ENCODE data around the gene RGS6.

Gene RGS6

GRCh38 chr14:72169521-72169920 is 237.3 kb downstream of the RGS6 start:
- DNase-seq: no peak

- DNase-seq: no peak
These were observed 239.8 kb downstream of the RGS6 start for GRCh38 chr14:72172049-72172448.

GRCh38 chr14:72172597-72172996 is 240.4 kb downstream of the RGS6 start:
- no peak for DNase-seq

- no peak for DNase-seq
These were observed 240.9 kb downstream of the RGS6 start for GRCh38 chr14:72173038-72173720.

- DNase-seq: no peak
These were observed 245.0 kb downstream of the RGS6 start for GRCh38 chr14:72177251-72177650.

GRCh38 chr14:72178517-72178916 is 246.3 kb downstream of the RGS6 start:
- DNase-seq: no peak

- no peak for DNase-seq
These were observed 250.6 kb downstream of the RGS6 start for GRCh38 chr14:72182708-72183432.

- no peak for DNase-seq
These were observed 251.4 kb downstream of the RGS6 start for GRCh38 chr14:72183631-72184030.

- DNase-seq: no peak
These were observed 254.3 kb downstream of the RGS6 start for GRCh38 chr14:72186523-72186922.

- DNase-seq: no peak
These were observed 264.2 kb downstream of the RGS6 start for GRCh38 chr14:72196237-72197015.

GRCh38 chr14:72201645-72202044 is 269.4 kb downstream of the RGS6 start:
- no peak for DNase-seq

GRCh38 chr14:72213424-72213823 is 281.2 kb downstream of the RGS6 start:
- DNase-seq: no peak

GRCh38 chr14:72215080-72215479 is 282.9 kb downstream of the RGS6 start:
- no peak for DNase-seq

- peak; percentile 17 for DNase-seq
These were observed 284.9 kb downstream of the RGS6 start for GRCh38 chr14:72217135-72217534.

- no peak for DNase-seq
These were observed 289.8 kb downstream of the RGS6 start for GRCh38 chr14:72222046-72222445.

GRCh38 chr14:72236629-72237028 is 304.4 kb downstream of the RGS6 start:
- no peak for DNase-seq

- no peak for DNase-seq
These were observed 305.8 kb downstream of the RGS6 start for GRCh38 chr14:72237722-72238666.

- DNase-seq: no peak
These were observed 311.4 kb downstream of the RGS6 start for GRCh38 chr14:72243309-72244293.

- DNase-seq: no peak
These were observed 315.8 kb downstream of the RGS6 start for GRCh38 chr14:72247896-72248465.

GRCh38 chr14:72253503-72253902 is 321.3 kb downstream of the RGS6 start:
- no peak for DNase-seq
